Esophagus squamous epithelium (tissue), 4 donors: ENCODE data around the gene CLCN7.

Experiments
- POLR2A ChIP-seq, 4 donors: fragments of 450-650 bp; IDR thresholded peaks; one replicate each; pipeline ENCODE4 v1.6.1; 2017; ENCODE audit warnings: antibody characterized with exemption in 4 of 4, mild to moderate bottlenecking in 4 of 4, moderate library complexity in 3 of 4
- TF ChIP-seq, protein P1 (sequence below), 6 experiments: fragments of 450-650 bp in 4 of 6; fragments of 200-600 bp in 2 of 6; sonication (generic) in 2 of 6; IDR thresholded peaks; one replicate each; pipeline ENCODE4 v1.5.1; 2016 to 2019; ENCODE audit warnings: antibody characterized with exemption in 6 of 6, mild to moderate bottlenecking in 4 of 6, moderate library complexity in 4 of 6

DNA sequence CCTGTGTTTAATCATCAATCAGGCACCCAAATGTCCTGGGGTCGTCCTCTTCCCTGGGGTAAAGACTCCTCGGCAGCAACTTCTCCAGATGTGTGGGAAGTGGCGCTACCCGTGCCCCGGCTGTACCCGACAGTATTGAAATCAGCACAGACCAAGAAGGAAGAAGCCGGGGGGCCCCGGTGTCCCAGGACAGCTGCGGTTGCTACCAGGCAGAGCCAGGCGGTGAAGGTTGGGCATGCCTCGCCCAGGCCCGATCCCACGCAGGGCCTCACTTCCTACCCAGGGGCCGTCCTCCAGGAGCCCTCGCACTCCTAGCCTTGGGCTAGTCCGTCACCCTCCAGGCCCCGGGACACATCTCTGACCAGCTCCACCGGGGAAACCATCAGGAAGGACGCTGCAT lies 21.5 kb downstream of the CLCN7 start:
- TF ChIP-seq, protein P1, sequence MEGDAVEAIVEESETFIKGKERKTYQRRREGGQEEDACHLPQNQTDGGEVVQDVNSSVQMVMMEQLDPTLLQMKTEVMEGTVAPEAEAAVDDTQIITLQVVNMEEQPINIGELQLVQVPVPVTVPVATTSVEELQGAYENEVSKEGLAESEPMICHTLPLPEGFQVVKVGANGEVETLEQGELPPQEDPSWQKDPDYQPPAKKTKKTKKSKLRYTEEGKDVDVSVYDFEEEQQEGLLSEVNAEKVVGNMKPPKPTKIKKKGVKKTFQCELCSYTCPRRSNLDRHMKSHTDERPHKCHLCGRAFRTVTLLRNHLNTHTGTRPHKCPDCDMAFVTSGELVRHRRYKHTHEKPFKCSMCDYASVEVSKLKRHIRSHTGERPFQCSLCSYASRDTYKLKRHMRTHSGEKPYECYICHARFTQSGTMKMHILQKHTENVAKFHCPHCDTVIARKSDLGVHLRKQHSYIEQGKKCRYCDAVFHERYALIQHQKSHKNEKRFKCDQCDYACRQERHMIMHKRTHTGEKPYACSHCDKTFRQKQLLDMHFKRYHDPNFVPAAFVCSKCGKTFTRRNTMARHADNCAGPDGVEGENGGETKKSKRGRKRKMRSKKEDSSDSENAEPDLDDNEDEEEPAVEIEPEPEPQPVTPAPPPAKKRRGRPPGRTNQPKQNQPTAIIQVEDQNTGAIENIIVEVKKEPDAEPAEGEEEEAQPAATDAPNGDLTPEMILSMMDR (IDR thresholded peaks at IDR 0.05): no peak
- no peak for TF ChIP-seq POLR2A (IDR thresholded peaks at IDR 0.05)
